HG03460 (cell line): Measurements from ENCODE around the gene ACOT13.
"Not testable (repeated sequence)": the region's sequence is repeated elsewhere in the genome, so short reads cannot be mapped to it uniquely, and the experiment has no call there.

Experiments
- ATAC-seq: cut with Tn5 transposase; IDR thresholded peaks from one replicate; pipeline ENCODE4 v1.9.1; 2021; ENCODE audit not compliant: unreplicated experiment

ACOT13 gene

DNA sequence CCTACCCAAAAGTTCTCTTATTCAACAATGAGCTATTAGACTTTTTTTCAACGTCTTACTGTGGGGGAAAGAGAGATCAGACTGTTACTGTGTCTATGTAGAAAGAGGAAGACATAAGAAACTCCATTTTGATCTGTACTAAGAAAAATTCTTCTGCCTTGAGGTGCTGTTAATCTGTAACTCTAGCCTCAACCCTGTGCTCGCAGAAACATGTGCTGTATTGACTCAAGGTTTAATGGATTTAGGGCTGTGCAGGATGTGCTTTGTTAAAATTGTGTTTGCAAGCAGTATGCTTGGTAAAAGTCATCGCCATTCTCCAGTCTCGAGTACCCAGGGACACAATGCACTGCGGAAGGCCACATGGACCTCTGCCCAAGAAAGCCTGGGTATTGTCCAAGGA lies 5.1 kb upstream of the ACOT13 start:
- not testable (repeated sequence) for ATAC-seq

DNA sequence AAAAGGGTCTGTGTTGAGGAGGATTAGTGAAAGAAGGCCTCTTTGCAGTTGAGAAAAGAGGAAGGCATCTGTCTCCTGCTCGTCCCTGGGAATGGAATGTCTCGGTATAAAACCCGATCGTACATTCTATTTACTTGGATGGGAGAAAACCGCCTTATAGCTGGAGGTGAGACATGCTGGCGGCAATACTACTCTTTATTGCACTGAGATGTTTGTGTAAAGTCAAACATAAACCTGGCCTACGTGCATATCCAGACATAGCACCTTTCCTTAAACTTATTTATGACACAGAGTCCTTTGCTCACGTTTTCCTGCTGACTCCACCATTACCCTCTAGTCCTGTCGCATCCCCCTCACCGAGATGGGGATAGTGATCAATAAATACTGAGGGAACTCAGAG lies 4.6 kb upstream of the ACOT13 start:
- no peak for ATAC-seq

DNA sequence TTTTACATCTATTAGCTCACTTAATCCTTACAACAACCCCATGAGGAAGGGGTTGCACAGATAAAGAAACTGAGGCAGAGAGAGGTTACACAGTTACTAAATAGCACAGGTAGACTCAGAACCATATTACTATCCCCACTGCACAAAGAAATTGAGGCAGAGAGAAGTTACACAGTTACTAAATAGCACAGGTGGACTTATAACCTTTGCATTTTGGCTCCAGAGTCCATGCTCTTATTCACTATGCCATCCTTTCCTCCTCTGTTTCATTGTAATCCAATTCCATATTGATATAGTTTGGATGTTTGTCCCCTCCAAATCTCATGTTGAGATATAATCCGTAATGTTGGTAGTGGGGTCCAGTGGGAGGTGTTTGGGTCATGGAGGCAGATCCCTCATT lies 3.7 kb upstream of the ACOT13 start:
- ATAC-seq, result no peak

DNA sequence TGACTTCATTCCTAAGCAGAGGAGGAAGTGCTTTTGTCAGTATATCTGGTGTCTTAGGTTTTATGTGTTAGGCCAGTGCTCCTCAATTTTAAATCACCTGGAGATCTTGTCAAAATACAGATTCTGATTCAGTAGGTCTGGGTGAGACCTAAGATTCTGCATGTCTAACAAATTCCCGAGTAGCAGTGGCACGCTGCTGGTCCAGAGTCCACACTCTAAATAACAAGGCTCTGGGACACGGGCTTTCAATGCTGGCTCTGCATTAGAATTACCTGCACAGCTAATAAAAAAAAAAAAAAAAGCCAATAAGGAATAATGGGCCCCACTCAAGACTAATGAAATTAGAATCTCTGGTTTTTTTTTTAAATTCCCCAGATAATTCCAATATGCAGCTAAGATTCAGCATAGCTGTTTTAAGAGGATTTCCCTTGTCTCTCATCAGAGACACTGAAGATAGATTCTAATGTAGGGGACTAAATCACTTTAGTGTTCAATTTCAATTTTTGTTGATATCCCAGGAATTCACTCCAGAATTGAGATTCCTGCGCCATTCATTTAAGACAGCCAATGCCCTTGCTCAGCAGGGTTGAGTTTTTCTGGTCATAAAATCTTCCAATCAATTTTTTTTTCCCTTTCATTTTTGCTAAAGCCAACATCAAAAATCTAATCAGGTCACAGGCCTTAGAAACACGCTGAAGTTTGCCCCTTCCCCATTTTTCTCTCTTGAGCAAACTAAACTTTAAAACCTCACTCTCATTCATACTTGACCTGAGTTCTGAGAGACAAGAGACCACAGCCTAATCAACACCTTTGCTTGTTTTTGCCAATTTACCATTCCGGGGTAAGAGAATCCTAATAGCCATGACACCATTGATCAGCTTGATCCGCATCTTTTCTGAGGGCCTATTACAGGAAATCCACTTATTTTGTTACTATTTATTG lies 2.6 kb upstream of the ACOT13 start:
- no peak for ATAC-seq

DNA sequence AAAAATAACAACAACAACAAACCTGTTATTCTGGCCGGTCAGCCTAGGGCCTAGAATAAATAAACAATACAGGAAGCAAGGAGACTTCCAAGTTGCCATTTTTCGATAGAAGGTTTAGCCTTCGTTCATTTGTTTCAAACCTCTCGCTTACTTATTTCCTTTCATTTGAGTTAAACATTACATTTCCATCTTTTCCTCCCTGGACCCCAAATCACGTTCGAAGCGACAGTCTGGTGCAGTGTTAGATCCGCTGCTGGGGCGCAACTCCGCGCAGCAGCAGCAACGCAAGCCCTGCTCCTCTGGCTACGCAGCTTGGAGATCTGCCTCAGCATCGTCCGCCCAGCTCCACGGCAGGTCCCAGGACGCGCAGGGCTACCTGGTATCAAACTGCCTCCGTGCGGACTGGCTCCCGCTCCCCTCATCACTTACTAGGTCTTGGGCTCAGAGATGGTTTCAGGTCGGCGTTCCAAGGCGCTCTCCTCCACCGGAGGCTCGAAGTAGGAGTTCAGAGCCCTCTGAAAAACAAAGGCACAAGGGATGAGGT lies 708 bp upstream of the ACOT13 start:
- peak; percentile 31 for ATAC-seq

DNA sequence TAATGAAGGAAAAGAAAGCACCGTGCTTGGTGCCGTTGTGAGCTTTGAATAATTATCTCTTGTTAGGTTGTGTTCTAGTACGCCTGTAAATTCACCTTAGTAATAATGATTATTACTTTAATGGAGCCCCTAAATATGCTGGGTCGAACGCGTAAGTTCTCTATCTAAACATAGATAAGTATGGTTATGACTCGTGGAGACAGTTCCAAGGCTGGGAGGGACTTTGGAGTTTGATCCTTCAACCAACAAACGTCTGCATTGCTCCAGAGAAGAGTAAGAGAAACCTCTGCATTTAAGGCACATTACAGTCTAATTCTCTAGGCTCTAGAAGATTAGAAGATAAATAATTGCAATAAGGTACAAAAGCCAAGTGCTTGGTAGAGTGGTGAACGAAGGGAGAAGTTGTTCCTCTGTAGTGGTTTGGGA lies 514 bp downstream of the ACOT13 start:
- peak; percentile 6 for ATAC-seq

DNA sequence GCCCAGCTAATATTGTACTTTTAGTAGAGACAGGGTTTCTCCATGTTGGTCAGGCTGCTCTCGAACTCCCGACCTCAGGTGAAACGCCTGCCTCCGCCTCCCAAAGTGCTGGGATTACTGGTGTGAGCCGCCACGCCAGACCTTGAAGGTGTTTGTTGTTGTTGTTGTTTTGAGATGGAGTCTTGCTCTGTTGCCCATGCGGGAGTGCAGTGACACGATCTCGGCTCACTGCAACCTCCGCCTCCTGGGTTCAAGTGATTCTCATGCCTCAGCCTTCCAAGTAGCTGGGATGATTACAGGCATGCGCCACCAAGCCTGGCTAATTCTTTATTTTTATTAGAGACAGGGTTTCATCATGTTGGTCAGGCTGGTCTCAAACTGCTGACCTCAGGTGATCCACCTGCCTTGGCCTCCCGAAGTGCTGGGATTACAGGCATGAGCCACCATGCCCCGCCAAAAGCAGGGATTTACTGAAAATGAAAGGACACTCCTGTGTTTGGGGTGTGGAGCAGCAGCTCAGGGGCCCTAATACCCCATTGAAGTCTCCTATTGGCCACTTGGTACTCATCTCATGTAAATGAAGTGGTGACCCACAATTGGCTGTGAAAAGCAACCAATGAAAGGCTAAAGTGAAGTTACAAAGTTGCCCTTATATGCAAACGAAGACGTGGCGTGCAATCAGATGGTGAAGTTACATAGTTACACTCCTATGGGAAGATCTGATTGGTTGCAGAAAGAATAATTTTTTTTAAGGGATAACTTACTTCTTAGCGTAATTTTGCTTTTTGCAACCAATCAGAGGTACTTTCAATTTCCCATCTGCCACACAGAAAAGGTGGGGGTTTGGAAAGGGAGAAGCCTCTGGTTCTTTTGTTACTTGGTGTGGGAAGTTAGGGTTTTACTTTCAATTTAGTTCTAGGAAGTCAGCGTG lies 1.5 kb downstream of the ACOT13 start:
- not testable (repeated sequence) for ATAC-seq

DNA sequence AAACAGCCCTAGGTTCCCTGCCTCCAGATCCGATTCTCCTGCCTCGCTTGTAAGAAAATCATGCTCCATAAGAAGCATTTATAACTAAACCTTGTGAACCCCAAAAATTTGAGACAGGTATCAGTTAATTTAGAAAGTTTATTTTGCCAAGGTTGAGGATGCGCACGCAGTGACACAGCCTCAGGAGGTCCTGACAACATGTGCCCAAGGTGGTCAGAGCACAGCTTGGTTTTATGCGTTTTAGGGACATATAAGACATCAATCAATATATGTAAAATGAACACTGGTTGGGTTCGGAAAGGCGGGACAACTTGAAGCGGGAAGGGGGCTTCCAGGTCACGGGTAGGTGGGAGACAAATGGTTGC lies 2.1 kb downstream of the ACOT13 start:
- ATAC-seq, result no peak

DNA sequence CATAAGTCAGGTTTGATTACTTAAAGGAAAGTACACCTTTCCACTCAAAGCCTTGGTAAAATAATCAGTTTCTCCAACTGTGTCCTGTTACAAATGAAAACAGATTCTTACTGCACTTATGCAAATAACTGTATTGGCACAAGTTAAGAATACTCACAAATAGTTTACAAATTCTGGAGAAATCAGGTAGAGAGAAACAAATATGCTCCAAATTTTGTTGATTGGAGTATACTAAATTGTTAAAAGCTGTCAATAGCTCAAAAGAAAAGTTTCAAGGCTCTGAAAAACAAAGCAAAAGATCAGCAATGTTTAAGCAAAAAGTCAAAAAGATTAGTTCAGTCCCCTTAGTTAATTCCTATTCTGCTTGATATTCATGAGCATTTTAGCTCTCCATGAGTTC lies 3.6 kb downstream of the ACOT13 start:
- not testable (repeated sequence) for ATAC-seq

DNA sequence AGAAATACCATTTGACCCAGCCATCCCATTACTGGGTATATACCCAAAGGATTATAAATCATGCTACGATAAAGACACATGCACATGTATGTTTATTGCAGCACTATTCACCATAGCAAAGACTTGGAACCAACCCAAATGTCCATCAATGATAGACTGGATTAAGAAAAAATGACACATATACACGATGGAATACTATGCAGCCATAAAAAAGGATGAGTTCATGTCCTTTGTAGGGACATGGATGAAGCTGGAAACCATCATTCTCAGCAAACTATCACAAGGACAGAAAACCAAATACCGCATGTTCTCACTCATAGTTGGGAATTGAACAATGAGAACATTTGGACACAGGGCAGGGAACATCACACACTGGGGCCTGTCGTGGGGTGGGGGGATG lies 4.2 kb downstream of the ACOT13 start:
- not testable (repeated sequence) for ATAC-seq

DNA sequence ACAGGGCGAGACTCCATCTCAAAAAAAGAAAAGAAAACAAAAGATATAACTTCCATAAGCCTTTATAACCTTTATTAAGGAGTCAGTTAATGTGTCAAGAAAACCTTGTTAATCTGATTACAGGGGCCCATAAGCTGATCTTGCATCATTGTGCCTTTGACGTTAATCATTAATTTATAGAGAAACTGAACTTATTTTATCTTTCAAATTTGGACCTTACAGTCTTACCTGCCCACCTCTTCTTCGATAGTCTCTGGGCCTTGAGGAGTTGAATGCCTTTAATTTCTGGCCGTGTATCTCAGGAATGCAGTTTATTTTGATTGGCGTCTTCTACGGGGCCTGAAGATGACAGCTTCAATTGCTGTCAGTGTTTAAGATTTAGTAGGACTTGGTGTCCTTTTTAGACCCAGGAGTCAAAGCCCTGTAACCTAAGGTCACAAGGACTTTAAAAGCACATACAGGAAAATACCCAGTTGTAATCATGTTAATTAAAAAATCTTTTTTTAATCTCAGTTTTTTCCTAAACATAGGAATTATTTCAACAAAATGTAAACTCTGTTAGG lies 5.8 kb downstream of the ACOT13 start:
- ATAC-seq, result no peak

DNA sequence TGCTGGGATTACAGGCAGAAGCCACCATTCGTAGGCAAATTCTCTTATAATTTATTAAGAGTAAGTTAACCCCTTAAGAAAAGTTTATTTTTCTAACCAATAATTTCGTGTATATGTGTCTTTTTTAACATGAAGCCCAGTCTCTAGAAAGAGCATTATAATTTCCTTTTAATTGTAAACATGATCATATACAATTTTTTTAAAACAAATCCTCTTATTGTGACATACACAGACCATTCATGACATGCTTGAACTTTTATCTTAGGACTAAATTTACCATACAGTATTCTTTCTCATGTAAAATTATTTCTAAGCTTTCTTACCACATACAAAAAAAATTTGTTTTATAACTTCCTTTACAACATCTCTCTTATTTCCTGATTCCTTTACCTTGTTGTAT lies 6.7 kb downstream of the ACOT13 start:
- no peak for ATAC-seq

DNA sequence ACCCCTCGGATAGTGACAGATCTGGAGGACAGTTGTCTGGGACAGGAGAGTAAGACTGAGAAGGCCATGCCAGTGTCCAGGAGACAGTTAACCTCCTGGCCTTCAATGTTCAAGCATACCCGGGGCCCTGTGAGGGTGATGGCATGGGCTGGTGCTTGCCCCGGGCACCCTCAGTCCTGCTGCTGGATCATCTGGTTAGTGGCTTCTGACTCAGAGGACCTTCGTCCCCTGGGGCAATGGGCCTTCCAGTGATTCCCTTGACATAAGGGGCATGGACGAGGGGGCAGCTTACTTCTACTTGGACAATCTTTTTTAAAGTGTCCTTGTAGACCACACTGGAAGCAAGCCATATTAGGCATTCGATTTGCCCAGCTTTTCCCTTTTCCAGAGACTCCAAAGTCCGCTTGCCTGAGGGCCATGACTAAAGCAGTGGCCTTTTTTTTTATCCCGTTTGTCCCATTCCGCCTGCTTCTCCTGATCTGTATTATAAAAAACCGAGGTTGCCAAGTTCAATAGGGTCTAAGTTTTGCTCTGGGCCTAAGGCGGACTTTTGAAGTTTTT lies 12.0 kb downstream of the ACOT13 start:
- not testable (repeated sequence) for ATAC-seq

DNA sequence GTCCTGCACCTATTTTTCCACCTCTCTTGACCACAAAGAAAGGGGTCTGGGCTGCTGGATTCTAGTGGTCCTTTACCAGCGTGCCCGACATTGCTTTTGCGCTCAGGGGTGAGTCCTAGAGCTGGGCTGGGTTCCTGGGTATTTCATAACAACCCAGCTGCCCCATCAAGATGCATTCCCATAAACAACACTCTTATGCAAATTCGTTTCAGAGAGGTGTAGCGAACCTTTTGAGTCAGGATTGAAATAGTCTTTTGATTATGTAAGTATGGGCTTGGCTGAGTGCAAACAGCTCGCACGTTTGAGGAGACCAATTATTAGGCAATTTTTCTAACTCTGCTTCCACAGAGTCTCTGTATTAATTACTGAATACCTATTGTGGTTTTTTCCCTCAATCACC lies 13.7 kb downstream of the ACOT13 start:
- ATAC-seq, result no peak

DNA sequence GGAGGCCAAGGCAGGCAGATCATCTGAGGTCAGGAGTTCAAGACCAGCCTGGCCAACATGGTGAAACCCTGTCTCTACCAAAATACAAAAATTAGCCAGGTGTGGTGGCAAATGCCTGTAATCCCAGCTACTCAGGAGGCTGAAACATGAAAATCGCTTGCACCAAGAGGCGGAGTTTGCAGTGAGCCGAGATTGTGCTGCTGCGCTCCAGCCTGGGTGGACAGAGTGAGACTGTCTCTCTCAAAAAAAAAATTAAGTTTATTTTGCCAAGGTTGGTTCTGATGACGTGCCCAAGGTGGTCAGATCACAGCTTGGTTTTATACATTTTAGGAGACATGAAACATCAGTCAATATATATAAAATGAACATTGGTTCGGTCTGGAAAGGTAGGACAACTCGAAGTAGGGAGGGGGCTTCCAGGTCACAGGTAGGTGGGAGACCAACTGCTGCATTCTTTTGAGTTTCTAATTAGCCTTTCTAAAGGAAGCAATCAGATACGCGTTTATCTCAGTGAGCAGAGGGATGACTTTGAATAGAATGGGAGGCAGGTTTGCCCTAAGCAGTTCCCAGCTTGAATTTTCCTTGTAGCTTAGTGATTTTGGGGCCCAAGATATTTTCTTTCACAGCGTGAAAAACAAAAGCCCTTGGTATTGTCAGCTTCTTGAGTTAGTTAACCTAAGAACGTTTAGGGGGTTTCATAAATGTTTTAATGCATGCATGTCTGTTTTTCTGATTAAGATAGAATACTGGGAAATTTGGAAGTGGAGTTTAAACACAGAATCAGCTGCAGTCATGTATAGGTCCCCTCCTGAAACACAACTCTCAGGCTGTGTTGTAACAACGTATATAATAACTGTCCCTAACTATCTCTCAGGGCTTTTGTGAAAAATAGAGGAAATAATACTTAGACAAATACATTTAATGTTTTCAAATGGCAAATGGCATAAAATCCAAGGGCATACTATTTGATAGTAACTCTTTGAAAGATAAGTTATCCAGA lies 16.7 kb downstream of the ACOT13 start:
- ATAC-seq, result no peak

DNA sequence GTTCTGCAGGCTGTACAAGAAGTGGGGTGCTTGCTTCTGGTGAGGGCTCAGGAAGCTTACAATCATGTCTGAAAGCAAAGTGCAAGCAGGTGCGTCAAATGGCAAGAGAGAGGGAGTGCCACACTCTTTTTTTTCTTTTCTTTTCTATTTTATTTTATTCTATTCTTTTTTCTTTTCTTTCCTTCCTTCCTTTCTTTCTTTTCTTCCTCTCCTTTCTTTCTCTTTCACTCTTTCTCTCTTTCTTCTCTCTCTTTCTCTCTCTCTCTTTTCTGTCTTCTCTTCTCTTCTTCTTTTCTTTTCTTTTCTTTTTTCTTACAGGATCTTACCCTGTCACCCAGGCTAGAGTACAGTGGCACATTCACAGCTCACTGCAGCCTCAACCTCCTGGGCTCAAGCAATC lies 19.5 kb downstream of the ACOT13 start:
- ATAC-seq, result no peak

DNA sequence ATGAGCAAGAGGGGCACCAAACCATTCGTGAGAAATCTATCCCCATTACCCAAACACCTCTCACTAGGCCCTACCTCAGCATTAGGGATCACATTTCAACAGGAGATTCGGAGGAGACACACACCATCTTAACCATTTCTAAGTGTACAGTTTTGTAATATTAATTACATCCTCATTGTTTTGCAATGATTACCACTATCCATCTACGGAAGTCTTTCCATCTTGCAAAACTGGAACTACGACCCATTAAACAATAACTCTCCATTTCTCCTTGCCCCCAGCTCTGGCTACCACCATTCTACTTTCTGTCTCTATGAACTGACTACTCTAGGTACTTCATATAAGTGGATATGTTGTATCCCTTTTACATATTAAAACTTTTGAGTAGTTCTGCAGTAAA lies 20.1 kb downstream of the ACOT13 start:
- ATAC-seq, result no peak

DNA sequence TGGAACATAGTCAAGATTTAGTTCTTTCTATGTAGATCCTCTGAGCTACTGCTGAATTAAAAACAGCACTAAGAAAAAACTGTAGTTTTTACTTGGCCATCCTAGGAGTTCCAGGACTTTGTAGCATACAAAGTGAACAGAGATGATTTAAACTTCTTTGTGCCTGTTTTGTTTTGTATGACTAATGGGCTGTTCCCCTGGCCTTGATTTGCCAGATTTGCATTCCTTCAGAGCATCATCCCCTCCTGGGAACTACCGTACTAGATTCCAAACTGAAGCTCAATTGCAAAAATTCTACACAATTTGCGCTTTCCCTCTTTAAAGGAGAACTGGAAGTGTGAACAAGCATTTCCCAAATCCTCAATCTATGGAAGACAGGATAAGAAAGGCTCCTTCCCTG lies 23.1 kb downstream of the ACOT13 start:
- ATAC-seq, result no peak

DNA sequence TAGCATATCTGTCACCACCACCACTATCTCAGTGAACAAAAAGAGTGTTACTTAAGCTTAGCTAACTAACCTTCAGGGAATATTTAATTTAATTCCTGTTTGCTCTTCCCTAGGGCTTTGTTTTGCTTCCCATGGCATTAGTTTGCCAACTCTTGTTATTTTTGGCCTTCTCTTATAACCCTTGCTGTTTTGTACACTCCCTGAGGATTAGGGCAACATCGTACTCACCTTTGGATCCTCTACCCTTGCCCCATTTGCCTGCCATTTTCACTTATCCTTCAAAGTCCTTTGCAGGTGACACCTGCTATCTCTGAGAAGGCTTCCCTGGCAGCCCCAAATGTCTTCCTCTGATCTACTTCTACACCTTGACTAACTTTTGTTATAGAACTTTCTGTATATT lies 23.7 kb downstream of the ACOT13 start:
- ATAC-seq, result no peak

DNA sequence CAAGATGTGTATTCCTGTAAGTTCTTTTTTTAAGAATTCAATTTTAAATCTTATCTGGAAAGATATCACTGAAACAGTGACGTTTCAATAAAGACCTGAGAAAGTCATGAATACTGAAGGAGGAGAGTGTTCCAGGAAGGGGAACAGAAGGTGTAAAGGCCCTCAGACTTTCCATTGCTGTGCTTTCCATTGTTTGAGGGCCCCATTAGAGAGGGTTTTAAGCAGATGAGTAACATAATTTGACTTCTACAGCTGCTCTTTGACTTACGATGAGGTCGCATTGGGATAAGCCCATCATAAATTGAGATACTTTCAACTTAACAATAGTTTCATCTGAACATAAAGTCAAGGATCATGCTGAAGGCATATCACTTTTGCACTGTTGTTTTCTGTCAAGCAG lies 24.7 kb downstream of the ACOT13 start:
- no peak for ATAC-seq
